ENCODE data around the gene ZNF385C.

Gene ZNF385C

DNA sequence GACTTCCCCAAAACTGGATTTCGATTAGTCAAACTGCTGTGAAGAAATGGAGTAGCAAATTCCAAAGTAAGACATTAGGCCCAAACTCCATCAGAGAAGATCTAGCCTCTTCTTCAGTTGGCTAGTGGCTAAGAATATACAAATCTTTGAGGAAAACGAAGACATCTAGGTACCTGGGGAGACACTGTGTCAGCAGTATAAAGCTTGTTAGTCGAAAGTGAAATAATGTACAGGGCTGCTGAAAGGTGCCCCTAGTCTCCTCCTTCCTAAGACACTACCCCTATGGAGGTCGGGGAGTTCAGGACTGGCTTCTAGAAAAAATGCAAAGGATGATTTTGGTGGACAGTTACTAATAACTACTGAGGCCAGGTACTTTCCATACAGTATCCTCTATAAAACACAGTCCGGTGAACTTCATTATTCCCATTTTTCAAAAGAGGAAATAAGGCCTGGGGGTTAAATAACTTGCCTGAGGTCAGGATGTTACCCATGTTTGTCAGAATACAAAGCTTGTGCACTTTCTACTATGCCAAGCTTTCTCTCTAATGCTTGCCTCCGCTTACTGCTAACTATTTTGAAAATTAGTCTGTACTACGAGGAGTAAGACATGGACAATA is 96.0 kb downstream of the ZNF385C start:
- TF ChIP-seq, protein P1, sequence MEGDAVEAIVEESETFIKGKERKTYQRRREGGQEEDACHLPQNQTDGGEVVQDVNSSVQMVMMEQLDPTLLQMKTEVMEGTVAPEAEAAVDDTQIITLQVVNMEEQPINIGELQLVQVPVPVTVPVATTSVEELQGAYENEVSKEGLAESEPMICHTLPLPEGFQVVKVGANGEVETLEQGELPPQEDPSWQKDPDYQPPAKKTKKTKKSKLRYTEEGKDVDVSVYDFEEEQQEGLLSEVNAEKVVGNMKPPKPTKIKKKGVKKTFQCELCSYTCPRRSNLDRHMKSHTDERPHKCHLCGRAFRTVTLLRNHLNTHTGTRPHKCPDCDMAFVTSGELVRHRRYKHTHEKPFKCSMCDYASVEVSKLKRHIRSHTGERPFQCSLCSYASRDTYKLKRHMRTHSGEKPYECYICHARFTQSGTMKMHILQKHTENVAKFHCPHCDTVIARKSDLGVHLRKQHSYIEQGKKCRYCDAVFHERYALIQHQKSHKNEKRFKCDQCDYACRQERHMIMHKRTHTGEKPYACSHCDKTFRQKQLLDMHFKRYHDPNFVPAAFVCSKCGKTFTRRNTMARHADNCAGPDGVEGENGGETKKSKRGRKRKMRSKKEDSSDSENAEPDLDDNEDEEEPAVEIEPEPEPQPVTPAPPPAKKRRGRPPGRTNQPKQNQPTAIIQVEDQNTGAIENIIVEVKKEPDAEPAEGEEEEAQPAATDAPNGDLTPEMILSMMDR (IDR thresholded peaks at IDR 0.05; ENCODE audit: insufficient read depth, missing control alignments), result no peak
- no peak for FAIRE-seq
- no peak for DNase-seq (ENCODE audit: insufficient read length, low spot score)

DNA sequence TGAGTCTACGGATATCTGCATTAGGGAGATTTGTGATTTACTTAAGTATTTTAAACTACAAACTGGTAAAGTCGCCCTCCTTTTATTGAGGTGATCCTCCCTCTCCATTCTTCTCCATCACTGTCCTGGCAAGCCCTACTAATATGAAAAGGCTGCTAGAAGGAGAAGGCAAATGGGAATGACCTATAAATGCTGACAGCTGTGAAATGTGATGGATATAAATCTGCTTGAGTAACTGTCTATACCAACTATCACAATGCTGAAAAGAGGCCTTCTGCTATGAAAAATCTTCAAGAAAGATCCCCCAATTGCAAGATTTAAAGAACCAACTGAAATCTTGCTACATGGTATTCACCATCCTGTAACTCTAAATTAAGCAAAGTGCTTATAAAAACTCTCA is 96.5 kb downstream of the ZNF385C start:
- DNase-seq (ENCODE audit: insufficient read length, low spot score) (no peak), FAIRE-seq (no peak)
- TF ChIP-seq, protein P1 (IDR thresholded peaks at IDR 0.05; ENCODE audit: insufficient read depth, missing control alignments), result no peak

DNA sequence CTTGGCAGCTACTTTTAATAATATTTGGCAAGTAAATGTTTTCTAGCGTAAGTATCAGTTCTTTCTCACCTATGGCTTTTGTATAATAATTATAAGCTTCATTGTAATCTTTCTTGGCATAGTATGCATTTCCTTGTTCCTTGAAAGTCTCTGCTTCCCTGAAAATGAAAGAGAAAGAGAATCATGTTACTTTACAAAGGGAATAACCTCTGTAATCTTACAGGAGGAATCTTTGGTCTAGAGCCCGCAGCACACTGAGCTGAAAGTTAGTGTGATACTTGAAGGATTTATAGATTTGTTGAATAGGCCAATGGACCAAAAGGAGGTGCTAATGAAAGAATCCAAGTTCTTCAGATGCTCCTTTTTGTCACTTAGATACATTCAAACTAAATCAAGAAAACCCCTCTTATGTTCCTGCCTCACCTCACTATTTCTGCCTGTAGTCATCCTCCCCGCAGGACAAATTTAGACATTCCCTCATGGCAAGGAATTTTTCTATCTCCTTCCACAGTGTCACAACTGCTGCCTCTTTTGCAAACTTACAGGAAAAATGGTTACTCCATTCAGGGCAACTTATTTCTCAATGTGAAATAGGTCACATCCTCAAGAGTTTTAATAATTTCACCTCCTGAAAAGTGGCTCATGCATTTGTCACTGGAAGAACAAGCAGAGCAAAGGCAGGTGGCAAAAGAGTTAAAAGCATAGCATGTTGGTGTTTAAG is 97.7 kb downstream of the ZNF385C start:
- DNase-seq (ENCODE audit: insufficient read length, low spot score), result no peak
- FAIRE-seq, result no peak
- TF ChIP-seq, protein P1 (IDR thresholded peaks at IDR 0.05; ENCODE audit: insufficient read depth, missing control alignments), result no peak

DNA sequence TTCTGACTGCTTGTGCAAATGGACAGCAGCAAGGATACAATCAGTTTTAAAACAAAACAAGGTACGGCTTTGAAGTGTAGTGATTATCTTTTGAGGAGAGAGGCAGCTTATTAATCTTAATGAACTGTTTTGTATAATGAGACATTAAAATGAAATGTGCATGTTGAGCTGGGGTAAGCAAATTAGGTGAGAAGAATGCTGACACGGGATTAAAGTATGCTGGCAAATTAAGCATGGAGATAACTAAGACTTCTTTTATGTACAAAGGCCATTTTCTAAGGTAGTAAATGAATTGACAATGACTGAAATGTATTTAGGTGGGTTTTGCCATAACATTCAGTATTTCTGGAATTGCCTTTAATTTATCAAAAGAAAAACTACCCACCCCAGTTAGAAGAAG is 99.8 kb downstream of the ZNF385C start:
- no peak for DNase-seq (ENCODE audit: insufficient read length, low spot score)
- TF ChIP-seq, protein P1 (IDR thresholded peaks at IDR 0.05; ENCODE audit: insufficient read depth, missing control alignments), result no peak
- no peak for FAIRE-seq

DNA sequence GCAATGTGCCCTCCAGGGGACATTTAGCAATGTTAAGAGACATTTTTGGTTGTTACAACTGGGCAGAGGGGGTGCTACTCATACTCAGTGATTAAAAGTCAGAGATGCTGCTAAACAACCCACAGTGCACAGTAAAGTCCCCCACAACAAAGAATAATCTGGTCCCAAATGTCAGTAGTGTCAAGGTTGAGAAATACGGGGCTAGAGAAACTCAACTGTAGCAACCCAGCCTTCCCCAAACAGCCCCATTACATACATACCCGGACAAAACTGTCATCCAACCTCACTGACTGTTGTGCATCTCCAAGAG is 101.5 kb downstream of the ZNF385C start:
- no peak for FAIRE-seq
- TF ChIP-seq, protein P1 (IDR thresholded peaks at IDR 0.05; ENCODE audit: insufficient read depth, missing control alignments), result no peak
- DNase-seq (ENCODE audit: insufficient read length, low spot score), result no peak

DNA sequence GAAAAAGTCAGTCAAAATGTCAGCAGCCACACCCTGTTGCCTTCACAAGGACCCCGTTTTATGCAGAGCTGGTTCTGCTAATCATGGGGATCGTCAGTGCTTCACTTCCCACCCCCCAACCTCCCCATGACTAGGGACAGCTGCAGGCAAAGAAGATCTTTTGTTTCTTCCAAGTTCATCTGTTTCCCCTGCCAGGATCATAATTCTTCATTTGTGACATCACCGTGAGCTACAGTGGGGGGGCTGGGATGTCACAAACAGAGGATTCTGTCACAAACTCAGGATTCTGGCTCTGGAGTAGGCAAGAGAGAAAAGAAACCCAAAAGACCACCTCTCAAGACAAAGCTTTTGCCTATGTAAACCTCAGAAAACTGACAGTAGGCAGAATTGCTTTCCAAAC is 105.7 kb downstream of the ZNF385C start:
- TF ChIP-seq, protein P1 (IDR thresholded peaks at IDR 0.05; ENCODE audit: insufficient read depth, missing control alignments), result no peak
- no peak for DNase-seq (ENCODE audit: insufficient read length, low spot score)
- FAIRE-seq, result no peak

DNA sequence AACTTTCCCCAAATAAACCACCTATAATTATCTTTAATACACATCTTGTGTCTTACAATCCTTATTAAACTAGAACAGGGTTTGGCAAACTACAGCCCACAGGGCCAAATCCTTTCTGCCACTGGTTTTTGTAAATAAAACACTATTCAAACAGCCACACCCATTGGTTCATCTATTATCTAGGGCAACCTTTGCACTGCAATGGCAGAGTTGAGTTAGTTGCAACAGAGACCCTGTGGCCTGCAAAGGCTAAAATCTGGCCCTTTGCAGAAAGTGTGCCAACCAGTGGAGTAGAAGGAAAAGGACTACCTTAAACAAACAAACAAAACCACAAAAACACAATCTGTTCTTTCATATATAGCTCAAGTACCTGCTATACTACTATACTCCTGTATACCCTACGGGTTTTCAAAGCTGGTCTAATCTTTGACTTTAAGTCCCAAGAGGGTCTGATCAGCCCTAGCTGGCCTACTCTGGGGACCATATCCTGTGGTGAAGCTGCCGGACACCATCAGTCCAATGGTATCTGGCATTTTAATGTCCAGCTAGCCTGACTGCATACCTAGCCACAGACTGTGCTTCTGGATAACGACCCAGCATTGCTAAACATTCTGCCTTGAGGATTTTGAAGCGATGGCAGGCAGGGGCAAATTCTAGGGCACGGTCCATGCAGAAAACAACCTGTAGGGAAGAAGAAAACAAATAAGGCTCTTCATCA is 108.4 kb downstream of the ZNF385C start:
- FAIRE-seq (no peak), DNase-seq (ENCODE audit: insufficient read length, low spot score) (no peak)
- TF ChIP-seq, protein P1 (IDR thresholded peaks at IDR 0.05; ENCODE audit: insufficient read depth, missing control alignments), result no peak

All from D721Med (cell line).